K562 (cell line): ENCODE data around the gene DGCR8. TPM values are rescaled to one million over a fixed set of nuclear protein-coding genes. Genes with fewer than 3 reads are reported as not detected.

Experiments
- E2F6 ChIP-seq, 2 experiments: IDR thresholded peaks; 2 replicates each; pipeline ENCODE4 v1.6.1; 2011; ENCODE audit warnings: borderline replicate concordance in 1 of 2, control low read depth in 1 of 2, low read depth in 1 of 2, low read length in 1 of 2, mild to moderate bottlenecking in 1 of 2, mixed read lengths in 1 of 2, moderate library complexity in 1 of 2; ENCODE audit not compliant: insufficient read depth in 1 of 2, insufficient read length in 1 of 2, poor library complexity in 1 of 2, severe bottlenecking in 1 of 2; ENCODE audit errors: extremely low read depth in 1 of 2
- ESRRB ChIP-seq: fragments of 250-450 bp; sonication (Bioruptor Pico); IDR thresholded peaks from 2 replicates; pipeline ENCODE4 v1.5.0; 2020; ENCODE audit warnings: mild to moderate bottlenecking, moderate library complexity, borderline replicate concordance
- HMG20A ChIP-seq: fragments of 450-650 bp; formaldehyde crosslinking; conservative IDR thresholded peaks from 2 replicates; pipeline ENCODE4 v1.4.0; 2020; ENCODE audit warnings: mild to moderate bottlenecking, mixed read lengths
- ILF3 ChIP-seq: fragments of 450-650 bp; IDR thresholded peaks from 2 replicates; pipeline ENCODE4 v1.6.1; 2018; ENCODE audit warnings: antibody characterized with exemption, mild to moderate bottlenecking, moderate library complexity, borderline replicate concordance
- KDM4B ChIP-seq, 2 experiments: fragments of 450-650 bp in 1 of 2; sonication (generic) in 1 of 2; IDR thresholded peaks; 2 replicates each; pipeline ENCODE4 v1.6.1; 2016 to 2017; ENCODE audit warnings: borderline replicate concordance in 2 of 2, antibody characterized with exemption in 1 of 2, low read depth in 1 of 2, mild to moderate bottlenecking in 1 of 2
- LEF1 ChIP-seq: fragments of 450-650 bp; IDR thresholded peaks from 2 replicates; pipeline ENCODE4 v1.6.1; 2016; ENCODE audit warnings: mild to moderate bottlenecking
- MBD2 ChIP-seq: sonication (generic); IDR thresholded peaks from 2 replicates; pipeline ENCODE4 v1.6.1; 2016; ENCODE audit warnings: low read depth, borderline replicate concordance
- MLX ChIP-seq, 2 experiments: fragments of 450-650 bp in 1 of 2; sonication (generic) in 1 of 2; formaldehyde crosslinking; conservative IDR thresholded peaks; 2 replicates each; pipeline versions ENCODE4 v1.4.0 to v1.8.1; 2020 to 2022; ENCODE audit warnings: mild to moderate bottlenecking in 1 of 2, missing genetic modification reagents in 1 of 2
- NR2C2 ChIP-seq, 2 experiments: fragments of 200-800 bp in 1 of 2; sonication (Bioruptor generic) in 1 of 2; sonication (generic) in 1 of 2; formaldehyde crosslinking in 1 of 2; IDR thresholded peaks; 2 replicates each; pipeline versions ENCODE4 v1.6.1 to v1.8.0; 2016 to 2022; ENCODE audit warnings: mild to moderate bottlenecking in 1 of 2, missing compliant biosample characterization in 1 of 2, missing genetic modification characterization in 1 of 2, missing genetic modification reagents in 1 of 2
- RBM22 ChIP-seq: fragments of 200-400 bp; formaldehyde crosslinking; IDR thresholded peaks from 2 replicates; pipeline ENCODE4 v1.6.1; 2018; ENCODE audit warnings: low read length, low read depth; ENCODE audit not compliant: poor library complexity, severe bottlenecking
- SMAD4 ChIP-seq: fragments of 250-450 bp; sonication (Bioruptor Pico); conservative IDR thresholded peaks from 2 replicates; pipeline ENCODE4 v1.8.0; 2021; ENCODE audit warnings: inconsistent platforms, mild to moderate bottlenecking, moderate library complexity
- SRSF1 ChIP-seq: fragments of 200-400 bp; formaldehyde crosslinking; IDR thresholded peaks from 2 replicates; pipeline ENCODE4 v1.6.1; 2017; ENCODE audit warnings: mild to moderate bottlenecking, low read depth, low read length, moderate library complexity
- TEAD2 ChIP-seq: fragments of 450-650 bp; IDR thresholded peaks from 2 replicates; pipeline ENCODE4 v1.6.1; 2016; ENCODE audit warnings: missing genetic modification characterization, control low read depth, missing compliant biosample characterization
- ZNF445 ChIP-seq: fragments of 250-450 bp; sonication (Bioruptor Pico); IDR thresholded peaks from 2 replicates; pipeline ENCODE4 v1.4.0; 2020; ENCODE audit warnings: low read depth, mild to moderate bottlenecking, moderate library complexity
- ZNF830 ChIP-seq: fragments of 250-450 bp; sonication (Bioruptor Pico); IDR thresholded peaks from 2 replicates; pipeline ENCODE4 v1.5.0; 2021; ENCODE audit warnings: mild to moderate bottlenecking
- polyA plus RNA-seq, 8 experiments: library from polyadenylated mRNA; depleted of rRNA in 4 of 8; stranded (reverse) in 5 of 8; unstranded in 3 of 8; fragments of >200 nt; fragmentation: Nextera tagmentation in 2 of 8; fragmentation: Illumina TruSeq in 1 of 8; extraction: Ambion mirVana in 2 of 8; extraction: Trizol in 1 of 8; gene quantifications; 2 replicates each; pipeline versions ENCODE4 v1.2.1 to v1.2.3, GENCODE V29; 2011 to 2014; ENCODE audit warnings: inconsistent platforms in 1 of 8, missing spikeins in 1 of 8
- total RNA-seq, 7 experiments: library from RNA; depleted of rRNA in 6 of 7; stranded (reverse); fragments of >200 nt in 6 of 7; fragmentation: Illumina TruSeq in 2 of 7; extraction: Trizol in 2 of 7; gene quantifications; 2 replicates each; pipeline versions ENCODE4 v1.2.1 to v1.2.3, GENCODE V29; 2011 to 2021; ENCODE audit warnings: low replicate concordance in 1 of 7

The DGCR8 gene
- total and polyA plus RNA-seq, 9 of the 15 experiments (the other 6 are each of a cell fraction or from before 2014, with no cell fraction given): 5.9 to 144 (median 80.1) TPM

- TF ChIP-seq E2F6 (IDR thresholded peaks at IDR 0.05; ENCODE audit: borderline replicate concordance in 1 of 2, extremely low read depth in 1 of 2, insufficient read depth in 1 of 2, insufficient read length in 1 of 2, low read depth in 1 of 2, low read length in 1 of 2, poor library complexity in 1 of 2, severe bottlenecking in 1 of 2) (peak in 1 of 2 experiments; percentile 17), KDM4B (IDR thresholded peaks at IDR 0.05; ENCODE audit: borderline replicate concordance in 2 of 2, low read depth in 1 of 2) (peak in 1 of 2 experiments; percentile 35; a peak in 1 of 4 replicates), SMAD4 (CRISPR knock-in tag) (peak; percentile 48; the same call in 1 of the 2 replicates), HMG20A (no peak), ILF3 (no peak), ZNF830 (CRISPR knock-in tag) (no peak; the same call in 1 of the 2 replicates), LEF1 (no peak), MBD2 (no peak), TEAD2 (tag) (no peak), MLX (CRISPR knock-in tag; conservative IDR thresholded peaks at IDR 0.05) (0 out of 4 replicates have a peak, but pooled peaks of 1 of the 2 experiments have one; percentile 39), SRSF1 (no peak), ZNF445 (CRISPR knock-in tag) (no peak), NR2C2 (CRISPR knock-in tag; IDR thresholded peaks at IDR 0.05) (peak; percentile 13; the same call in 1 of the 2 replicates), NR2C2 (tag; IDR thresholded peaks at IDR 0.05) (no peak), RBM22 (no peak), ESRRB (CRISPR knock-in tag) (no peak)
Observed at GRCh38 chr22:20156611-20157429, 76.8 kb downstream of the DGCR8 start (continued).
